Left ventricle myocardium inferior (tissue), 1 donor: ENCODE data around the gene NFIA. TPM values are rescaled to one million over a fixed set of nuclear protein-coding genes. Genes with fewer than 3 reads are reported as not detected.

Experiments used
- DNase-seq: peaks from one replicate; pipeline ENCODE4 v3.0.0-alpha.2; 2020
- H3K27ac ChIP-seq: fragments of 200-600 bp; replicated peaks from 2 replicates; pipeline ENCODE4 v1.8.0; 2021
- H3K27me3 ChIP-seq: fragments of 200-600 bp; 2 replicates; pipeline ENCODE4 v1.8.0; 2021; ENCODE audit warnings: low read depth
- H3K36me3 ChIP-seq: fragments of 200-600 bp; 2 replicates; pipeline ENCODE4 v1.8.0; 2021
- H3K4me1 ChIP-seq: fragments of 200-600 bp; 2 replicates; pipeline ENCODE4 v1.8.0; 2021
- H3K4me3 ChIP-seq: fragments of 200-600 bp; 2 replicates; pipeline ENCODE4 v1.8.0; 2021; ENCODE audit warnings: mild to moderate bottlenecking, moderate library complexity
- H3K9me3 ChIP-seq: fragments of 200-600 bp; replicated peaks from 2 replicates; pipeline ENCODE4 v1.8.0; 2021
- CTCF ChIP-seq: fragments of 200-600 bp; IDR thresholded peaks from 2 replicates; pipeline ENCODE4 v1.8.0; 2021; ENCODE audit warnings: antibody characterized with exemption, mild to moderate bottlenecking, borderline replicate concordance
- intact Hi-C: fragments of 100-400 bp; cut with micrococcal nuclease; formaldehyde crosslinking; loops from one replicate; pipeline ENCODE4 v1.11.0; 2022
- total RNA-seq: library from RNA; stranded (reverse); fragmentation: NEBNext Ultra II Directional; extraction: Animal tissue kit (Norgen Biotek cat#: 25700); gene quantifications from one replicate; pipeline ENCODE4 v1.2.1, GENCODE V29; 2021
- donor health status: DM: no; HTN: yes; CAD: no; lungs with severe emphysema.

Gene NFIA
- total RNA-seq, 1 donor from 2014 or later: 90.2 TPM

GRCh38 chr1:61220536-61220935 lies 138.2 kb downstream of the NFIA start:
- Histone ChIP-seq H3K27ac (no peak overlapping the region), H3K4me1 (peaks cover 66% of the 10 kb centered on the region), H3K4me3 (no peak overlapping the region), H3K36me3 (no peaks in the 10 kb centered on the region), H3K27me3 (no peaks in the 10 kb centered on the region), H3K9me3 (no peaks in the 10 kb centered on the region)
- intact Hi-C loops: no loop called here
- DNase-seq: no peak
- no peak for TF ChIP-seq CTCF

GRCh38 chr1:61221642-61222041 lies 139.3 kb downstream of the NFIA start:
- Histone ChIP-seq H3K9me3 (no peaks in the 10 kb centered on the region), H3K27ac (peak overlapping the region; percentile 32), H3K27me3 (no peaks in the 10 kb centered on the region), H3K4me3 (no peak overlapping the region), H3K4me1 (peaks cover 69% of the 10 kb centered on the region), H3K36me3 (no peaks in the 10 kb centered on the region)
- TF ChIP-seq CTCF: no peak
- DNase-seq: no peak
- intact Hi-C loops: no loop called here

- Histone ChIP-seq H3K4me1 (peaks cover 73% of the 10 kb centered on the region), H3K27me3 (no peaks in the 10 kb centered on the region), H3K9me3 (no peaks in the 10 kb centered on the region), H3K36me3 (no peaks in the 10 kb centered on the region), H3K4me3 (no peak overlapping the region), H3K27ac (peak overlapping the region; percentile 32)
- no peak for DNase-seq
- TF ChIP-seq CTCF: no peak
- intact Hi-C loops: no loop called here
These were observed 139.9 kb downstream of the NFIA start for GRCh38 chr1:61222240-61222639.

GRCh38 chr1:61223140-61223539 lies 140.8 kb downstream of the NFIA start:
- DNase-seq: no peak
- no peaks in the 10 kb centered on the region for H3K27me3 ChIP-seq
- H3K4me1 ChIP-seq: peaks cover 73% of the 10 kb centered on the region
- H3K36me3 ChIP-seq: no peaks in the 10 kb centered on the region
- H3K9me3 ChIP-seq: no peaks in the 10 kb centered on the region
- intact Hi-C loops: no loop called here
- no peak overlapping the region for H3K27ac ChIP-seq
- no peak overlapping the region for H3K4me3 ChIP-seq
- TF ChIP-seq CTCF: no peak

- H3K27me3 ChIP-seq: no peaks in the 10 kb centered on the region
- H3K9me3 ChIP-seq: no peaks in the 10 kb centered on the region
- intact Hi-C loops: no loop called here
- peaks cover 75% of the 10 kb centered on the region for H3K4me1 ChIP-seq
- no peak for DNase-seq
- no peaks in the 10 kb centered on the region for H3K36me3 ChIP-seq
- no peak overlapping the region for H3K4me3 ChIP-seq
- no peak overlapping the region for H3K27ac ChIP-seq
- TF ChIP-seq CTCF: no peak
These were observed 142.2 kb downstream of the NFIA start for GRCh38 chr1:61224609-61225008.

GRCh38 chr1:61225478-61225877 lies 143.1 kb downstream of the NFIA start:
- DNase-seq: no peak
- no peak overlapping the region for H3K27ac ChIP-seq
- H3K4me3 ChIP-seq: no peak overlapping the region
- no peak for TF ChIP-seq CTCF
- H3K36me3 ChIP-seq: no peaks in the 10 kb centered on the region
- H3K27me3 ChIP-seq: no peaks in the 10 kb centered on the region
- H3K9me3 ChIP-seq: no peaks in the 10 kb centered on the region
- peaks cover 68% of the 10 kb centered on the region for H3K4me1 ChIP-seq
- intact Hi-C loops: no loop called here
